SU-DHL-6 (cell line): Measurements from ENCODE around the gene GLG1.

ENCODE experiments used
- H2AFZ ChIP-seq: fragments of 200-600 bp; sonication (generic); 2 replicates; pipeline ENCODE4 v1.6.1; 2014; ENCODE audit warnings: low read depth, mild to moderate bottlenecking, moderate library complexity, mixed read lengths, antibody characterized with exemption, low read length; ENCODE audit not compliant: severe bottlenecking
- H3F3A ChIP-seq: fragments of 200-600 bp; shearing (Covaris generic); 2 replicates; pipeline ENCODE4 v1.6.0; 2016; ENCODE audit warnings: antibody characterized with exemption, mild to moderate bottlenecking; ENCODE audit not compliant: insufficient read depth
- H3K27ac ChIP-seq: fragments of 200-600 bp; sonication (generic); 2 replicates; pipeline ENCODE4 v1.5.1; 2016; ENCODE audit warnings: low read depth, mild to moderate bottlenecking, low read length, moderate library complexity, mixed read lengths
- H3K27me3 ChIP-seq: fragments of 200-600 bp; sonication (generic), shearing (Covaris generic); 2 replicates; pipeline ENCODE4 v1.6.0; 2014; ENCODE audit warnings: mild to moderate bottlenecking, low read length
- H3K36me3 ChIP-seq: fragments of 200-600 bp; sonication (generic); 2 replicates; pipeline ENCODE4 v1.6.1; 2014; ENCODE audit warnings: mild to moderate bottlenecking, low read length, mixed read lengths
- H3K4me2 ChIP-seq: fragments of 300-600, 200-600 bp; shearing (Covaris generic), sonication (generic); 2 replicates; pipeline ENCODE4 v1.6.0; 2014; ENCODE audit warnings: low read length, low read depth, mild to moderate bottlenecking; ENCODE audit not compliant: poor library complexity, severe bottlenecking
- H3K4me3 ChIP-seq: fragments of 200-600 bp; sonication (generic); 2 replicates; pipeline ENCODE4 v1.5.1; 2014; ENCODE audit warnings: antibody characterized with exemption, low read length, mild to moderate bottlenecking, mixed read lengths; ENCODE audit not compliant: insufficient read depth, poor library complexity, severe bottlenecking
- H3K79me2 ChIP-seq: fragments of 200-600 bp; sonication (generic); 2 replicates; pipeline ENCODE4 v1.6.1; 2014; ENCODE audit warnings: mild to moderate bottlenecking, low read length, moderate library complexity; ENCODE audit not compliant: insufficient read depth
- H3K9ac ChIP-seq: fragments of 200-600 bp; sonication (generic); 2 replicates; pipeline ENCODE4 v1.7.0; 2014; ENCODE audit warnings: mild to moderate bottlenecking, low read length
- H3K9me2 ChIP-seq: fragments of 200-600 bp; sonication (generic); replicated peaks from 2 replicates; pipeline ENCODE4 v1.6.1; 2014; ENCODE audit warnings: low read length; ENCODE audit not compliant: insufficient read depth
- H3K9me3 ChIP-seq: fragments of 200-600 bp; sonication (generic); 2 replicates; pipeline ENCODE4 v1.6.1; 2014; ENCODE audit warnings: low read length, mixed read lengths; ENCODE audit not compliant: insufficient read depth
- H4K20me1 ChIP-seq: fragments of 200-600 bp; sonication (generic); 2 replicates; pipeline ENCODE4 v1.6.1; 2014; ENCODE audit warnings: low read depth, mild to moderate bottlenecking, antibody characterized with exemption, low read length, moderate library complexity, mixed read lengths
- EZH2phosphoT487 ChIP-seq: fragments of 200-600 bp; sonication (generic), shearing (Covaris generic); conservative IDR thresholded peaks from 2 replicates; pipeline ENCODE4 v1.6.1; 2018; ENCODE audit warnings: mild to moderate bottlenecking, antibody characterized with exemption, low read length, moderate library complexity, mixed read lengths
- TF ChIP-seq, protein P1 (sequence below): fragments of 200-600 bp; sonication (generic); IDR thresholded peaks from one replicate; pipeline ENCODE4 v1.5.1; 2017; ENCODE audit warnings: antibody characterized with exemption, mild to moderate bottlenecking, low read length, moderate library complexity; ENCODE audit not compliant: insufficient read depth, poor library complexity, severe bottlenecking

The GLG1 gene

DNA sequence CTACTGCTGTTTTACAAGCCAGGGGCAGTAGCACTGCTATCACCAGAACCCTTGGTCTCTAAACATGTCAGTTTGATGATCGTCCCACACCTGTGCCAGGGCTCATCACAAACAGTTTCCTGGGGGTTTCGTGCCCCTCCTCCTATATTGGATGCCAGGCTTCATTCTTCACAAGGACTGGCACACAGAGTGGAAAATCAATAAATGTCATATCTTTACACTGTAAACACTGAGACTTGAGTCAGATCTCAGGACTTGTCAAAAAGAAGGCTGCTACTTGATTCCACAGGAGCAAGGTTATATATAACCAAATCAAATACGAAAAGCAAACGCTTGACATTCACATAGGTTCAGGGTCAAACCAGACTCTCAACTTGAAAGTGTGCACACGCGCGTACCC is 146.4 kb downstream of the GLG1 start:
- H3K9ac ChIP-seq = no peak overlapping the region
- no peaks in the 10 kb centered on the region for H3K9me2 ChIP-seq
- no peaks in the 10 kb centered on the region for H3K79me2 ChIP-seq
- H3K4me2 ChIP-seq = no peak overlapping the region
- no peaks in the 10 kb centered on the region for H3K9me3 ChIP-seq
- no peak overlapping the region for H3K4me3 ChIP-seq
- no peaks in the 10 kb centered on the region for H3K36me3 ChIP-seq
- no peak overlapping the region for H2AFZ ChIP-seq
- TF ChIP-seq, protein P1, sequence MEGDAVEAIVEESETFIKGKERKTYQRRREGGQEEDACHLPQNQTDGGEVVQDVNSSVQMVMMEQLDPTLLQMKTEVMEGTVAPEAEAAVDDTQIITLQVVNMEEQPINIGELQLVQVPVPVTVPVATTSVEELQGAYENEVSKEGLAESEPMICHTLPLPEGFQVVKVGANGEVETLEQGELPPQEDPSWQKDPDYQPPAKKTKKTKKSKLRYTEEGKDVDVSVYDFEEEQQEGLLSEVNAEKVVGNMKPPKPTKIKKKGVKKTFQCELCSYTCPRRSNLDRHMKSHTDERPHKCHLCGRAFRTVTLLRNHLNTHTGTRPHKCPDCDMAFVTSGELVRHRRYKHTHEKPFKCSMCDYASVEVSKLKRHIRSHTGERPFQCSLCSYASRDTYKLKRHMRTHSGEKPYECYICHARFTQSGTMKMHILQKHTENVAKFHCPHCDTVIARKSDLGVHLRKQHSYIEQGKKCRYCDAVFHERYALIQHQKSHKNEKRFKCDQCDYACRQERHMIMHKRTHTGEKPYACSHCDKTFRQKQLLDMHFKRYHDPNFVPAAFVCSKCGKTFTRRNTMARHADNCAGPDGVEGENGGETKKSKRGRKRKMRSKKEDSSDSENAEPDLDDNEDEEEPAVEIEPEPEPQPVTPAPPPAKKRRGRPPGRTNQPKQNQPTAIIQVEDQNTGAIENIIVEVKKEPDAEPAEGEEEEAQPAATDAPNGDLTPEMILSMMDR = no peak
- no peaks in the 10 kb centered on the region for H3F3A ChIP-seq
- H3K27me3 ChIP-seq = no peaks in the 10 kb centered on the region
- H3K27ac ChIP-seq = no peak overlapping the region
- H4K20me1 ChIP-seq = no peaks in the 10 kb centered on the region

DNA sequence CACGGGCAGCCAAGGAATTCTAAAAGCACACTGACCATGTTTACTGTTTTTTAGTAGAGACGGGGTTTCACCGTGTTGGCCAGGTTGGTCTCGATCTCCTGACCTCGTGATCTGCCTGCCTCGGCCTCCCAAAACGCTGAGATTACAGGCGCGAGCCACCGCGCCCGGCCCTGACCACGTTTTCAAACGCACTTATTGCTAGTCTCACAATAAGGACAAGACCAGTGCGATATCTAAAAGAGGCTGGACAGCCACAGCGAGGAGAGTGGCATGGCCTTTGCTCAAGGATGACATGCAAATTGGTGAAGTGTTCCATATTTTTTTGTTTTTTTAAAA is 150.7 kb downstream of the GLG1 start:
- no peak overlapping the region for H3K9ac ChIP-seq
- no peak overlapping the region for H3K27ac ChIP-seq
- H3K9me3 ChIP-seq = no peaks in the 10 kb centered on the region
- H3K4me2 ChIP-seq = no peak overlapping the region
- no peak overlapping the region for H3K4me3 ChIP-seq
- no peaks in the 10 kb centered on the region for H3K36me3 ChIP-seq
- no peaks in the 10 kb centered on the region for H3K27me3 ChIP-seq
- no peaks in the 10 kb centered on the region for H4K20me1 ChIP-seq
- no peak overlapping the region for H2AFZ ChIP-seq
- TF ChIP-seq, protein P1 = no peak
- no peak for TF ChIP-seq EZH2phosphoT487
- H3F3A ChIP-seq = no peaks in the 10 kb centered on the region
- H3K9me2 ChIP-seq = no peaks in the 10 kb centered on the region
- no peaks in the 10 kb centered on the region for H3K79me2 ChIP-seq

DNA sequence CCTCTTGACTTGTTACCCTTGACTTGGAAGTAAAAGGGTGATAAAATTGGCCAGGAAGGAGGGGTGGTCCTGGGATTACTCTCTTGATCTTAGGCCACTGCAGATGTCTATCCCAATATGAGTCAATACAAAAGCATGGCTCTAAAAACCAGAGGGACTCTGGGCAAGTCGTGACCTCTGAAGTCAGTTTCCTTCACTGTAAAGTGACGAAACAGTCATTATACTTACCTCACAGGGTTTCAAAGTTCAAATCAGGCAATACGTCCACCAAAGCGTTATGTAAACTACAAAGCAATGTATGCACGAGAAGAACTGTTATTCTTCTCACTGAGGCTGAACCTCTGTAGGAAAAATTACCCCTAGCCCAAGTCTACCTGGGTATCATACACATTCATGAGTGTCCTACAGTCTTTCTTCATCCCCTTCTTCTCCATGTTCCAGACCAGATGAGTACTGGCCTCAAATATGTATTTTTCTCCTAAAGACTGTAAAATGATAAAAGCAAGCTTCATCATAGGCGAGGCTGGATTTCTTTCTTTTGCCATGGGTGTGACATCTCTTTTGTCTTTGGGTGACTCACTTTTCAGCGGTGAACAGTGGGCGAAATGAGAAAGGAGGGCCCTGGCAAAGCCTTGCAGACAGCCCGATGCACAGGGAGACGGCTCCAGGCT is 151.2 kb downstream of the GLG1 start:
- Histone ChIP-seq H3K4me3 (no peak overlapping the region), H3K79me2 (no peaks in the 10 kb centered on the region), H3K27ac (no peak overlapping the region), H2AFZ (no peak overlapping the region), H3K9me3 (no peaks in the 10 kb centered on the region), H3K9me2 (no peaks in the 10 kb centered on the region), H3K36me3 (no peaks in the 10 kb centered on the region), H3K27me3 (no peaks in the 10 kb centered on the region), H3K9ac (no peak overlapping the region), H4K20me1 (no peaks in the 10 kb centered on the region), H3F3A (no peaks in the 10 kb centered on the region), H3K4me2 (no peak overlapping the region)
- TF ChIP-seq, protein P1 = no peak
- TF ChIP-seq EZH2phosphoT487 = no peak

DNA sequence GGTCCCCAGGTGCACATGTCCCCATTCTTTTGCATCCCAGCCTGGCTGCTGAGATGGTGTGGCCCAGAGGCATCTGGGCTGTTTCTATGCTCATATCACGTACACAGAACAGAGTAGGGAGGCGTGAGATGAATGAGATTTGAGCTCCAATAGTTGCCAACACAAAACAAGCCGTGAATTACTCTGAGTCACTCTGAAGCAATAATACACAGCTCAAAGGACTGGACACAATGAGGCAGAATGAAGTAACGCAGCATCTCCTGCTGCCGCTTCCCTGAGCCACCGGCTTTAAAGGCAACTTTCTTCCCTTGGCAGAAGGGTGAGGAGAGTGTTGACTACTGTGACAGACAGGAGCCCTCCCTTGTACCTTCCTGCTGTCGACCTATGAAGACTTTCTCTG is 151.7 kb downstream of the GLG1 start:
- no peaks in the 10 kb centered on the region for H3K36me3 ChIP-seq
- no peaks in the 10 kb centered on the region for H4K20me1 ChIP-seq
- H3K9me3 ChIP-seq = no peaks in the 10 kb centered on the region
- H3K4me2 ChIP-seq = no peak overlapping the region
- no peaks in the 10 kb centered on the region for H3K9me2 ChIP-seq
- no peak overlapping the region for H3K9ac ChIP-seq
- H3K79me2 ChIP-seq = no peaks in the 10 kb centered on the region
- no peak overlapping the region for H2AFZ ChIP-seq
- no peaks in the 10 kb centered on the region for H3F3A ChIP-seq
- H3K27me3 ChIP-seq = no peaks in the 10 kb centered on the region
- no peak for TF ChIP-seq EZH2phosphoT487
- TF ChIP-seq, protein P1 = no peak
- H3K27ac ChIP-seq = no peak overlapping the region
- H3K4me3 ChIP-seq = no peak overlapping the region
